ENCODE results near the gene GALNT17. TPM values are rescaled to one million over a fixed set of nuclear protein-coding genes. Genes with fewer than 3 reads are reported as not detected.

The GALNT17 gene
- total RNA-seq, 2 donors from 2014 or later: not detected

DNA sequence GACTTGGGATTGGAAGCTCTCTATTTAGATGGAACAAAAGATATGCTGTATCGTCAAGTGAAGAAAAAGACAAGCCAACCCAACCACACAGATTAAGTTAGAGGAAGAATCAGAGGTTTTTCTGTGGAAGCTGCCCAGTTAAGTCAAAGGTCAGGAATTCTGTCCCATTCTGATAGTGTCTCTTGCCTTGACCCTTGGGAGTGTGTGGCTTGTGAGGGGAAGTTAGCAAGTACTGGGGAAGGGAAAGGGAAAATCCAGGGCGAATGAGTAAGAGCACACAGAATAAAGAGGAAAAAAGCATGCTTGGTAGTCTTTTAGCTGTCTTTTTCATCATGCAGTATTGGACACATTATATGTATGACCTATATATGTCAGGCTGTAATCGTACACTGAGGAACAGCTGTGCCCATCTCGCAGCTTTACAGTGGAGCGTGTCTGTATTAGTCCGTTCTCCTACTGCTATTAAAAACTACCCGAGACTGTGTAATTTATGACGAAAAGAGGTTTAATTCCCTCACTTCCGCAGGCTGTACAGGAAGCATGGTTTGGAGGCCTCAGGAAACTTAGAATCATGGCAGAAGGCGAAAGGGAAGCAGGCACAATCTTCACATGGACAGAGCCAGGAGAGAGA, 197.2 kb downstream of the GALNT17 start:
- H3K36me3 Mint-ChIP-seq: no peaks in the 10 kb centered on the region
- no peaks in the 10 kb centered on the region for H3K4me1 Mint-ChIP-seq (ENCODE audit: low read depth in 2 of 2)
- H3K27me3 Mint-ChIP-seq: no peaks in the 10 kb centered on the region
- no peak for DNase-seq (ENCODE audit: low spot score)
- H3K9me3 Mint-ChIP-seq: peaks cover 7% of the 10 kb centered on the region
- ATAC-seq: no peak
- no peak overlapping the region for H3K27ac Mint-ChIP-seq
- no peak overlapping the region for H3K4me3 Mint-ChIP-seq

DNA sequence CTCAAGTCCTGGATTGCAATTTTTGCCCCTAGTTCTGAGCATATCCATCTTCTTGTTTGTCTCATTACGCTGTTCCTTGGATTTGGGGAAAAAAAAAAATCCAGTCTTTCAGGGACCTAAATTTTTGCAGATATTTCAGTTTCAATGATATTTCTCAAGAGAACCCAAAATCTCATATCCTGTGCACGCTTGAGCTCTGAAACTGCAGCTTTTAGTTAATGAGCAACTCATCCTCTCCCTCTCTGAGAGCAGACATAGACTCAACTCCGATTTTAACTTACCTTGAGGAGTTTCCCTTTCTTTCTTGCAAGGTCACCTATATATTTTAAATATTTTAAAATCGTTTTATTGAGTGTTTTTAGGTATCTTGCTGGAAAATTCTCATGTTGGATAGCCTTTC, 200.3 kb downstream of the GALNT17 start:
- ATAC-seq: no peak
- Mint-ChIP-seq H3K27ac (no peak overlapping the region), H3K36me3 (no peaks in the 10 kb centered on the region), H3K4me1 (ENCODE audit: low read depth in 2 of 2) (no peaks in the 10 kb centered on the region), H3K27me3 (no peaks in the 10 kb centered on the region), H3K9me3 (peaks cover 7% of the 10 kb centered on the region), H3K4me3 (no peak overlapping the region)
- DNase-seq (ENCODE audit: low spot score): no peak

DNA sequence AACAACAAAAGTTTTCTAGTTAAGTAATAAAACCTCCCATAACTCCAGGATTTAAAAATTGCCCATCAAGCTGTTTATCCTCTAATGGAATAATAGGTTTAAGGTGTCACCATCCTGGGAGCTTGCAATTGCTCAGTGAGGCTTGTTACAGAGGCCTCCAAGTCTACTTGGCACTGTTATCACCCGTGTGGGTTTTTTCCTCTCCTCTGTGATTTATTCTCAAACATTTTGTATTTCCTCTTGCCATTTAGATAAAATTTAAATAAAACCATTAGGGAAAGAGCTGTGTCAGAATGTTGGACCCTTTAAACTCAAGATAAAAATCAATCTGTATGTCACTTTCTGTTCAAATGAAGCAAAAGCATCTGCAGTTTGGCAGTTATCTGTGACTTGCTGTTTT, 202.6 kb downstream of the GALNT17 start:
- ATAC-seq (no peak), DNase-seq (ENCODE audit: low spot score) (no peak)
- Mint-ChIP-seq H3K4me1 (ENCODE audit: low read depth in 2 of 2) (no peaks in the 10 kb centered on the region), H3K27me3 (no peaks in the 10 kb centered on the region), H3K36me3 (no peaks in the 10 kb centered on the region), H3K4me3 (no peak overlapping the region), H3K27ac (no peak overlapping the region), H3K9me3 (peaks cover 11% of the 10 kb centered on the region)

DNA sequence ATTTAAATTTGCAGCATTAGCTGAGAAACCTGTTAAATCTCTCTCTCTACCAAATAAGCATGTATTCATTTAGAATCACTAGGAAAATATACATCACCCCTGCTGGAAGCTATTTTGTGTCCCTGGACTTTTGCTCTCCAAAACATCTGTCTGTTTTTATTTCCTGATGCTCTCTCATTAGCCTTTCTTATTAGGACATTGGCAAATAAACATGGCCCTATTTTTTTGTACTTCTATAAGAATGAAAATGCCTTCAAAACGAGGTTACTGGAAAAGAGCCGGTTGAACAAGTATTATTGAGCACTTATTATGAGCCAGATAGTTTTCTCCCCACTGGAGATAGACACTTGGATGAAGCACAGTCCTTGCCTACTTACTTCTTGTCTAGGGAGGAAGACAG, 206.9 kb downstream of the GALNT17 start:
- H3K4me1 Mint-ChIP-seq (ENCODE audit: low read depth in 2 of 2): no peaks in the 10 kb centered on the region
- H3K36me3 Mint-ChIP-seq: no peaks in the 10 kb centered on the region
- H3K9me3 Mint-ChIP-seq: peaks cover 8% of the 10 kb centered on the region
- ATAC-seq: no peak
- no peaks in the 10 kb centered on the region for H3K27me3 Mint-ChIP-seq
- no peak overlapping the region for H3K4me3 Mint-ChIP-seq
- no peak overlapping the region for H3K27ac Mint-ChIP-seq
- DNase-seq (ENCODE audit: low spot score): no peak

GRCh38 chr7:71339924-71340323, 208.0 kb downstream of the GALNT17 start:
- no peaks in the 10 kb centered on the region for H3K36me3 Mint-ChIP-seq
- DNase-seq (ENCODE audit: low spot score): no peak
- H3K9me3 Mint-ChIP-seq: peaks cover 16% of the 10 kb centered on the region

DNA sequence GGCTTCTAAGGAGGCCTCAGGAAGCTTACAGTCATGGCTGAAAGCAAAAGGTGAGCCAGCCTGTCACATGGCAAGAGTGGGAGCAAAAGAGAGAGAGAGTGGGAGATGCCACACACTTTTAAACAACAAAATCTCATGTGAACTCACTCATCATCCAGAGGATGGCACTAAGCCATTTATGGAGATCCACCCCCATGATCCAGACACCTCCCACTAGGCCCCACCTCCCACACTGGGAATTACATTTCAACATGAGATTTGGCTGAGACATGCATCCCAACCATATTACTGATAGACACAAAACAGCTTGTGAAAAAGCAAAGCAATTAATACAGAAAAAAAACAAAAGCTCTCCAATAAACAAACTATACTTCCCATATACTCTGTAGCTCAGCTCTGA, 210.3 kb downstream of the GALNT17 start:
- Mint-ChIP-seq H3K9me3 (peaks cover 20% of the 10 kb centered on the region), H3K27ac (no peak overlapping the region), H3K36me3 (no peaks in the 10 kb centered on the region), H3K27me3 (no peaks in the 10 kb centered on the region), H3K4me1 (ENCODE audit: low read depth in 2 of 2) (no peaks in the 10 kb centered on the region), H3K4me3 (no peak overlapping the region)
- DNase-seq (ENCODE audit: low spot score) (no peak), ATAC-seq (no peak)

More at GRCh38 chr7:71339924-71340323, 208.0 kb downstream of the GALNT17 start:
- no peak overlapping the region for H3K4me3 Mint-ChIP-seq
- no peaks in the 10 kb centered on the region for H3K4me1 Mint-ChIP-seq (ENCODE audit: low read depth in 2 of 2)
- no peak for ATAC-seq
- no peak overlapping the region for H3K27ac Mint-ChIP-seq
- H3K27me3 Mint-ChIP-seq: no peaks in the 10 kb centered on the region

DNA sequence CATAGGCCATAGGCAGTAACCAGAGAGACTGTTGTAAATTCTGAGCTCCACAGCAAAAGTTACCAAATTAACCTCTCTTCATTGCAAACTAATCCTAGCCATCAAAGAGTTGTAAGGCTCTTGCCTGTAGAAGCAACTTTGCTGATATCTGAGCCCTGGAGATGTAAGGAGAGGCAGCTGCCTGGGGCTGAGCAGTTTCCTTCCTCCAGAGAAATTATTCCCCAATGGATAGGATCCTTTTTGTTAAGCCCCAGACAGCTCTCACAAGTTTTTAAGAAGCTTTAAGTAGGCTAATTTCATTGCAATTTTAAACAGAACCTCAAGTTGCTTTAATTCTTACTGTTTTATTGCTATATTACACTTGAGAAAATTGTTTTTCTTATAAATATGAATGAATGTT, 211.1 kb downstream of the GALNT17 start:
- ATAC-seq (no peak), DNase-seq (ENCODE audit: low spot score) (no peak)
- H3K36me3 Mint-ChIP-seq: no peaks in the 10 kb centered on the region
- peaks cover 20% of the 10 kb centered on the region for H3K9me3 Mint-ChIP-seq
- H3K27ac Mint-ChIP-seq: no peak overlapping the region
- no peaks in the 10 kb centered on the region for H3K4me1 Mint-ChIP-seq (ENCODE audit: low read depth in 2 of 2)
- H3K4me3 Mint-ChIP-seq: no peak overlapping the region
- no peaks in the 10 kb centered on the region for H3K27me3 Mint-ChIP-seq

GRCh38 chr7:71343892-71344291, 211.9 kb downstream of the GALNT17 start:
- Mint-ChIP-seq H3K27ac (no peak overlapping the region), H3K9me3 (peaks cover 19% of the 10 kb centered on the region), H3K36me3 (no peaks in the 10 kb centered on the region), H3K4me1 (ENCODE audit: low read depth in 2 of 2) (no peaks in the 10 kb centered on the region), H3K27me3 (no peaks in the 10 kb centered on the region), H3K4me3 (no peak overlapping the region)
- ATAC-seq (no peak), DNase-seq (ENCODE audit: low spot score) (no peak)

DNA sequence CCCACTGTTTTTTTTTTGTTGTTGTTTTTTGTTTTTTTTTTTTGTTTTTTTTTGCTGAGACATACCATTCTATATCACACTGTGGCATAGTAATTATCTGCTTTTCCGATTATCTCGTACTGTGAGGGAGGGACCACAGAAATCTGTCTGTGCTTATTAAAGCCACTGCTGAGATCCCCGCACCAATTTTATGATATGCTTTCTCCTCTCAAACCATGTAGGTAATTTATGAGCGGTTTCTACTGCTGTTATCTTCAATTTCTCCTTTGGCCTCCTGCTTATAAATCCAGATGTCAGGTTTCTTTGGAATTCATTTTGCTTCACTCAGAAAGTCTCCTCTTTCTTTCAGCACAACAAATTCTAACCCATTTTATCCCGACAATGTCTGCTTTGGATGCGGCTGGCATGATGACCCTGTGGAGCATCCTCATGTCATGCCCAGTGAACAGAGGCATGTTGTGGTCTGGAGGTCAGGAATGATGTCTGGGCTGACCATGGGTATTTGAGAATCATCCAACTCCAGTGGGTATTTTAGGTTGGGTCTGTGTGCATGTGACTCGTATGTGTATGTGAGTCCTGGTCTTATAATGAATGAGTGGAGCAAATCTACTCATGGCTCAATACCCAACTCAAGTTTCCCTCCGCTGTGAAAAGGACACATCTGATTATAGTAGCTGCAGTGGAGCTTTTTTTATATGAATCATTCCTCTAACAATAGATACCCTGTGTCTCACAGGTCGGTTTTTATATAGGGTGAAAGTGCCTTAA, 213.4 kb downstream of the GALNT17 start:
- Mint-ChIP-seq H3K27me3 (no peaks in the 10 kb centered on the region), H3K9me3 (peaks cover 17% of the 10 kb centered on the region), H3K4me1 (ENCODE audit: low read depth in 2 of 2) (no peaks in the 10 kb centered on the region), H3K36me3 (no peaks in the 10 kb centered on the region), H3K27ac (no peak overlapping the region), H3K4me3 (no peak overlapping the region)
- ATAC-seq (no peak), DNase-seq (ENCODE audit: low spot score) (no peak)

GRCh38 chr7:71348821-71349681, 217.1 kb downstream of the GALNT17 start:
- no peaks in the 10 kb centered on the region for H3K36me3 Mint-ChIP-seq
- DNase-seq (ENCODE audit: low spot score) (no peak), ATAC-seq (no peak)
- H3K9me3 Mint-ChIP-seq: peaks cover 29% of the 10 kb centered on the region
- no peak overlapping the region for H3K27ac Mint-ChIP-seq
- H3K27me3 Mint-ChIP-seq: no peaks in the 10 kb centered on the region
- H3K4me3 Mint-ChIP-seq: no peak overlapping the region
- no peaks in the 10 kb centered on the region for H3K4me1 Mint-ChIP-seq (ENCODE audit: low read depth in 2 of 2)

DNA sequence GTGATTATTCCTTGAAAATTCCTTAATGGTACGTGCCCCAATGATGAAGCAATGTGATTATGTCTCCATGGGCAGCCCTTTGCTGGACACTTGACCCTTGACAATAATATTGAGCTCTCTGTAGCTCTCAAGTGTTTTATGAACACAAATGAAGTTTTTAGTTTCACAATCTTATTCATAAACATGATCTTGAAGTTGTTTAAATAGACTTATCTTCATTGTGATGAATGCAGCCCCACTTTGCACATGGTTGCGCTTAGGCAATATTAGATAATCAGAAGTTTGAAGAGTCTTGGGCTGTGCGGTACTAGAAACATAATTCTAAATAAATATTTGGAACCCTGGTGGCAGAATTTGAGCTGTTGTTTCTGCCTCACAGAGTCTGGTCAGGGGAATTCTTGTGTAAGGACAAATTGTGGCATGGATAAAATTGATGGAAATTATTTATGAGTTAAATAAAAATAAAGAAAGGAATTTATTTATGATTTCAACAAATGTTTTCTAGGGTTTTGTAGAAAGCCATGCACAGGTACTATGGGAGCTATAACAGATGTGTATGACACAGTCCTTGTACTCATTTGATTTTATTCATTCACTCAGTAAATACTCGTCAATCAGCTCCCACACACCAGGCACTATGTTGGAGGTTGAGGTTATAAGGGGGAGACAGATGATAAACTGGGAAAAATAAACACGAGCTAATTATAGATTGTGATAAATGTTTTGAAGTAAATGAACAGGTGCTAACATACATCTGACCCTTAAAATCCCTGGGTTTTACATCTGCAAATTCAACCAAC, 217.9 kb downstream of the GALNT17 start:
- Mint-ChIP-seq H3K4me3 (no peak overlapping the region), H3K4me1 (ENCODE audit: low read depth in 2 of 2) (no peaks in the 10 kb centered on the region), H3K36me3 (no peaks in the 10 kb centered on the region), H3K9me3 (peaks cover 23% of the 10 kb centered on the region), H3K27me3 (no peaks in the 10 kb centered on the region), H3K27ac (no peak overlapping the region)
- ATAC-seq: no peak
- no peak for DNase-seq (ENCODE audit: low spot score)

DNA sequence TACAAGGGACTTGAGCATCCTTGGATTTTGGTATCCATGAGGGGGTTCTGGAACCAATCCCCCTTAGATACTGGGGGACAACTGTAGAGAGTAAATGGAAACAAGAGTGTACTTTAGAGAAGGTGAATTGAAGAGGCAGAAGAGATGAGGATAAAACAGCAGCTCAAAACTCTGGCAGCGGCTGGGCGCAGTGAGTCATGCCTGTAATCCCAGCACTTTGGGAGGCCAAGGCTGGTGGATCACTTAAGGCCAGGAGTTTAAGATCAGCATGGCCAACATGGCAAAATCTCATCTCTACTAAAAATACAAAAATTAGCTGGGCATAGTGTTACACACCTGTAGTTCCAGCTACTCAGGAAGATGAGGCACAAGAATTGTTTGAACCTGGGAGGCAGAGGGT, 218.7 kb downstream of the GALNT17 start:
- ATAC-seq: no peak
- H3K4me3 Mint-ChIP-seq: no peak overlapping the region
- H3K36me3 Mint-ChIP-seq: no peaks in the 10 kb centered on the region
- peaks cover 19% of the 10 kb centered on the region for H3K9me3 Mint-ChIP-seq
- no peak for DNase-seq (ENCODE audit: low spot score)
- H3K4me1 Mint-ChIP-seq (ENCODE audit: low read depth in 2 of 2): no peaks in the 10 kb centered on the region
- no peak overlapping the region for H3K27ac Mint-ChIP-seq
- no peaks in the 10 kb centered on the region for H3K27me3 Mint-ChIP-seq

- ATAC-seq (no peak), DNase-seq (ENCODE audit: low spot score) (no peak)
- Mint-ChIP-seq H3K36me3 (no peaks in the 10 kb centered on the region), H3K4me1 (ENCODE audit: low read depth in 2 of 2) (no peaks in the 10 kb centered on the region), H3K4me3 (no peak overlapping the region), H3K27ac (no peak overlapping the region), H3K27me3 (no peaks in the 10 kb centered on the region), H3K9me3 (peaks cover 18% of the 10 kb centered on the region)
Observed at GRCh38 chr7:71354716-71355115, 222.8 kb downstream of the GALNT17 start.
